HG03066 (cell line): ENCODE results near the gene NEDD4L.

ENCODE experiments used
- ATAC-seq: cut with Tn5 transposase; IDR thresholded peaks from one replicate; pipeline ENCODE4 v1.9.1; 2021; ENCODE audit warnings: low read depth; ENCODE audit not compliant: unreplicated experiment

Gene NEDD4L

DNA sequence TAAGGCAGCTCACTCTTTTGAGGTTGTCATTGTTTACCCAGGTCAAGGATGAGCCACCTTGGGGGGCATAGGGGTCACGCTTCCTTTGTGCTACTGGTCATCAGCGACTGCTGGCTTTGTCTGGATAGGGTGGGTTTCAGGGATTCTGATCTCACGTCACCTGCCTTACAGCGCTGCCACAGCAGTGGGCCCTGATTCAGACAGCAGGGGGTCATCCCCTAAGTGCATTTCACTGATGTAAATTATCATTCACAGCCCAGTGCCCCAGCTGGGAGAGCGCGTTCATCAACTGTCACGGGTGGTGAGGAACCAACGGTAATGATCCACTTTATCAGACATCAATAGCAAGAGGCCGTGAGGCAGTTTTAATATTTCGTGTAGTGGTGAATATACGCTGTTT lies 291.2 kb downstream of the NEDD4L start:
- ATAC-seq: no peak

DNA sequence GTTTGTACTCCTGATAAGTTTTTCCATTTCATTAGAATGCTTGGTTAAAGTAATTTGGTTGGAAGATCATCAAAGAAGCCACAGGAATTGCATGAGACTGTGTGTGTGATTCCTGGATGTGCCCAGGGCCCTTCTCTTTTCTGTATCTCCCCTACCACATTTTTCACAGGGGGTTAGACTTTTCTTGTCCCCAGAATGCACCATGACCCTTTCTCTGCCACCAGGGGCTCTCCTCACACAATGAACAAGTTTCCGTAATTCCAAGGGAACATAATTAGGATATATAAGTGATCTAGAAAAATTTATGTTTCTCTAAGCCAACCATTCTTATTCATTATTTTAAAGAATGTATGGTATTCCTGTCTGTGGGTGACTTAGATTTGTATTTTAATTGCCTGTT lies 291.8 kb downstream of the NEDD4L start:
- ATAC-seq: no peak

DNA sequence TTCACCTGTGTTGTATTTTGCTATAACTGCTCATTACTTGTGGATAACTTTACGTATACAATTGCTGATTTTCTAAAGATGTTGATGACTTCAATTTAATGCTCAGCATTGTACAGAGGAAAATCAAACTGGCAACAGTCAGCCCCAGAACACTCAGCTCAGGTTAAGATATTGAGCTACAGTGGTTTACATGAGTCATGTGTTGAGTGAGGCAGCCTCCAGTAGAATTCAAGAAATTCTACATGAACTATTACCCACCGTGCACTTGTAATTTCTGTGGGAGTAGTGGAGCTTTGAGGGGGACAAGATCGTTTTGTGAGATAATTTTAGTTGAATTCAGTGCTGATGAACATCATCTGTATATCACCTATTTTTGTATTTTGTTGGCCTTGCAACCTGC lies 292.6 kb downstream of the NEDD4L start:
- no peak for ATAC-seq

DNA sequence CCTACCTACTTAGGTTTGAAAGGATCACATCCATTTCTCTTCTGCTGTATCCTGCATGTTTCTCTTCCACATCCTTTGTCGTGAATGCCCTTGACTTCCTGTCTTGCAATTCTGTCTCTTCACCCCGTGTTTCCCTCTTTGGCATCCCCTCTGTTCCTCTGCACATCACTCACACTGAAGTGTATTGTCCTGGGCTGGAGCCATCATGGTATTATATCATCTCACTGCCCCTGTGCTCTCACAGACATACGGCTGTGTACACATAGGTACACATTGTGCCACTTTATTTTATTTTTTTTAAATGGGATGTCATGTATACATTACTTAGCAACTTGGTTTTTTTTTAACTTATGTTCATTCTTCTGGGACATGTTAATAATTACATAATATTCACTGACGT lies 293.3 kb downstream of the NEDD4L start:
- ATAC-seq: no peak

DNA sequence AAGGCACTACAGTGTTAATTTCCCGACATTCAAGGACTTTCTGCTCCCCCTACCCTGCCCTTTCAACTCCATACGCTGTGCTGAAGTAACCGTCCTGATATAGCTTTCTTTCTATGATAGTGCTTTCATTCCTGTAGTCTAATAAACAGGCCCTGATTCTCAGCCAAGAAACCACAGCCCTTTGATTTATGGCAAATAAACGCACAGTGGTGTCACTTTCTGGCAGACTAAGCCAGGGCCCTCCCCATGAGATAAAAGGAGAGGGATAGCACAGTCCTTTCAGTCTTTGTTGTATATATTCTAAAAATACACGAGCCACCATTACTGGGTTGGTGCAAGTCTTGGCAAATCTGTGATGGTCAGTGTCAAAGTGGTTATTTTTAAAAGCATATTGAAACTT lies 293.7 kb downstream of the NEDD4L start:
- no peak for ATAC-seq

DNA sequence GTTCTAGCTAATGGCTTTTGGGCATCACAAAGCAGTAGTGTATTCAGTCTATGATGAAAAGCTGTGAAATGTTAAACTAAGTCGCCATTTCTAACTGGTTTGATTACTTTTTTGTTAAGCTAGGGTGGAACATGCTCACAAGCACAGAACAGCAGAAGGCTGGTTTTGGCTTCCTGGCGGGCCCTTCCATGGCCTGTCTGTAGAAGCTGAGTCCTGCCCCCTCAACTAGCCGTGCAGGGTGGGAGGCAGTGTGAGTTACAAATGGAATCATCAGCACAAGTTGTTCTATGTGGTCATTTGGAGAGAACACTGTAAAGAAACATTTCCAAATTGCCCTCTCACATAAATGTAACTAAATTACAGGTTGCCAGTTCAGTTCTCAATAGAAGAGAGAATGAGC lies 294.1 kb downstream of the NEDD4L start:
- ATAC-seq: no peak

DNA sequence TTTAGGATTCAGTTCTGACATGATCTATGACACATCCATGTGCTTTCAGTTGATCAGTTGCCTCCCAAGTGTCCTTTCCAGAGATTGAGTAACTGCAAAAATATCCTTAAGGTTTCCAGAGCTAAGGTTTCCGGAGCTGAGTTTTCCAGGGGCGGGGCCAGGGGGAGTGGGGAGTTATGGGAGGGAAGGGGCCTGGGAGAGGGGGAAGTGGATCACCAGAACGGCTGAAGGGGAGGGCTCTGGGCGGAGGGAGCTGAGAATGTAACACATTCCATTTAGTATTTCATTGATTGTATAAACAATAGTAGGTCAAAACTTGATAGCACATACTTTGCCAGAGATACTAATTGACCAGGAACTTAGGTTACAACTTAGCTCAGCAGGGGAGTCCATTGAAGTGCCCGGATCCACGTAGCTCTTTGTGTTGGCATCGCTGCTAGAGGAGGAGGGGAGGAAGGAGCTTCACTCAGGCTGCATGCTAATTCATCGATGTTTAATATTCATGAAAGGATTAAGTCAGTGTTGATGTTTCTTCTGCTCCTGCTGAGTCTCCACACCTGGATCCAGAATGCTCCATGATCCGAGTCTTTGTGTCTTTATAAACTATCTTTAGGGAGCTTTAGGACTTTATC lies 295.1 kb downstream of the NEDD4L start:
- ATAC-seq: no peak

DNA sequence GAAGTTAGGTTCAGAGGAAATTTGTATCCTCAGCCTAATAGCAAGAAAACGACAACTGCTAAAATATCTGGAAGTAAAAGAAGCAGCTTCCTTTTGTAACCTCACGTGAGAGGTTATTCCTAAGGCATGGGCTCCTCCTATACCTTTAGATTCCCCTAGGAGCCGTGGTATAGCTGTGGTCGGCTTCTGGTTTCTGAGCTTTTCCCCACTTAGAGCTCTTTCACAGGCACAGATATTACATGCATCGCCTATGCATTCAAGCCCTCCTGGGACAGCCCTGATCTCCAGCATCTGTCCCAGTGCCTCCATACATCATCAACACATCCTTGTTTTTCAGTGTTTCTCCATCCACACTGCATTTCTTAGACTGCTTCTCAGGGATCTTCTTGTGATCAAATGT lies 295.9 kb downstream of the NEDD4L start:
- no peak for ATAC-seq

DNA sequence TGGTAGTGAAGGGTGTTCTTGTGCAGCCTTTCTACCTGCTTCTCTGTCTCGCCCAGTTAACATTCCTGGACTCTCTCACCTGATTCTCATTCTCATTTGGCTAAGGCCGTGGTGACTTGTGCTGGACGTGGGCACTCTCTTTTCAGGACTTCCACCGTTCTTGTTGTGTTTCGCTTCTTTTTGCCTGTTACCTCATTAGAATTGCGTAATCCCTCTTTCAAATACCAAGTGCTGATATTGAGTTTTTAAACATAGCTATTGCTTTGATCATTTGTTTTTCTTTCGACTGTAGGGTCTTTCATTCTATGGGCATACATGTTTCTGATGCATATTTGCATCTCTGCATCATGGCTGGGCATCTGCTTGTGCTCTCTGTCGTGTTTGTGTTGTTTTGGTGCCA lies 297.9 kb downstream of the NEDD4L start:
- no peak for ATAC-seq

DNA sequence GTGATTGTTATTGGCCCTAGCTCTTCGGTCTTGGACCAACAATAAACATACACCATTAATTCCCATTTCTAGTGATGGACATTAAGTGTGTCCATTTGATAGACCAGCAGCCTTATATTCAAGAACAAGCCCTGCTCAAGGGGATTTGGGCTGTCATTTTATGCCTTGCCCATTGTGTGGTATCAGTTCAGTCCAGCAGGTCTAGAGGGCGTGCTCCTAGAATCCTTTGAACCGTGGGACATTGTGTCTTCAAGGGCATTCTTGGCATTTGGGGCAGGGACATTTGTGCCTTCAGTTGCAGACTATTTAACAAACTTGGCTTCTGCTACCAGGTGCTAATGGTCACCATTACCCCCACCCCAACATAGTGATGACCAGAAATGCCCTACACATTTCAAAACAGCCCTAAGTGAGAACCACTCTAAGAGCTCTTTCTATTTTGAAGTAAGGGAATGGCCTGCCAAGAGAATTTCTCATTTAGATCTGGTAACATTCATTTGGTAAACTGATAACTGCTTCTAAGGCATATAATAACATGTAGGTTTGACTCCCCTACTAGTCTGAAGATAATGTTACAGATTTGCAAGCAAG lies 300.1 kb downstream of the NEDD4L start:
- no peak for ATAC-seq

DNA sequence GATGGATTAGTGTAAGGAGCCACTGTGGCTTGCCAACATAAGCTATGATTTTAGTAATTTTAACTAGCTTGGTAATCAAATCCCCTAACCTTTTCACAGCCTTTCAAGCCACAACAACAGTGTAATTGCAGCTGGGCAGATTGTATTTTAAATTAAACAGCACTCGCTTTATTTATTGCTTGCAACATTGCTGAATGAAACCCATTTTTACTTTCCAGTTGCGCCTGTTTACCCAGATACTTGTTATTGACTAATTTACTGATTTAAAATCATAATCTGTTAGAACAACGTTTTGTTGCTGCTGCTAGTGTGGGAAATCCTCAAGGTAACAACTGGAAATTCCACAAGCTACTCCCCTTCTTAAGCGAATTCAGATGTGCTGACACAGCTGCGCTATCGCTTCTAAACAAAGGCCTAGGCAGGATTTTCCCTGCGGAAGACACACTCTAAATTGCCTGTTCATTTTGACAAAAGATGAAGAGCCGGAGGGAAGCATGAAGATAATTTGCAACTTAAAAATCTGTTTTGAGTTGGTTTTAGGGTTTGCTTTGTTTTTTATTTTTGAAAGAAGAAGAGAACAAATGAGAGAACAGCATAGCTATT lies 300.9 kb downstream of the NEDD4L start:
- no peak for ATAC-seq

DNA sequence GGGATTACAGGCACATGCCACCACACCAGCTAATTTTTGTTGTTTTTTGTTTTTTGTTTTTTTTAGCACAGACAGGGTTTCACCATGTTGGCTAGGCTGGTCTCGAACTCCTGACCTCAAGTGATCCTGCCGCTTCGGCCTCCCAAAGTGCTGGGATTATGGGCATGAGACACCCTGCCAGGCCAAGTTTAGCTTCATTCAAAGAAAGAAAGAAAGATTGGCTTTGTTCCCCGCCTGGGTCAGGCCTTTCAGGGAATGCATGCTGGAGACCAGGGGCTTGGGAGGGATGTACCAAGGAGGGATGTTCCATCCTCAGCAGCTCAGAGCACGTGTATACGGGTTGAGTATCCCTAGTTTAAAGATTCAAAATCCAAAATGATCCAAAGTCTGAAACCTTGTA lies 301.8 kb downstream of the NEDD4L start:
- ATAC-seq: no peak

DNA sequence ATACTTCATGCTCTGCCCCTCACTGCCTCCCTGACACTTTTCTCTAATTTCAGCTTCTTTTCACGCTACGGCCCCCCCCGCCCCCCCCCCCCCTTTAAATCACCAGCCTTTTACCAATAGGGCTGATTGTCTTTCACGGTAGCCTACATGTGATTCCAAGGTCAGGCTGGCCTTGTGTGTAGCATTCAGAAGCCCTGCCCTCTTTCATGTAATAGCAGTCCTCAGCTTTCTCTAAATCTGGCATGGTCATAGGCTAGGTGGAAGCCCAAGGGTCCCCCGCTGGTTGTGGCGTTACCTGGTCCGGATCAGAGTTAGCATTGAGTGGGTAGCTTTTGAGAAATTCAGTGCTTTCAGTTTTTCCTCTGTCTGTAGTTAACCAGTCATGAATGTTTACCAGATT lies 303.1 kb downstream of the NEDD4L start:
- ATAC-seq: no peak

DNA sequence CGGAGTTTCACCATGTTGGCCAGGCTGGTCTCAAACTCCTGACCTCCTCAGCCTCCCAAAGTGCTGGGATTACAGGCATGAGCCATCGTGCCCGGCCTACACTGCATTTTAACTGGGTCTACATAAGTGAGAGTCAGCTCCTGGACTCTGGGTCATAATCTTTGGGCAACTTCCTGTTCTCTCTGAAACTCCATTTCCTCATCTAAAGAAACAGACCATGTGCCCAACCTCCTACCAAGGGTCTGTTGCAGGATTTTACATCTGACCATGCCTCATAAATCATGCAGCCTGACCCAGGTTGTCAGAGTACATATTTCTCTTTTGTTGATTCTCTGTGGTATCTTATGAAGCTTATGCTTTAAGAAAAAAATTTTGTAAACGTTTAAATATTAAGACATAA lies 304.5 kb downstream of the NEDD4L start:
- no peak for ATAC-seq

DNA sequence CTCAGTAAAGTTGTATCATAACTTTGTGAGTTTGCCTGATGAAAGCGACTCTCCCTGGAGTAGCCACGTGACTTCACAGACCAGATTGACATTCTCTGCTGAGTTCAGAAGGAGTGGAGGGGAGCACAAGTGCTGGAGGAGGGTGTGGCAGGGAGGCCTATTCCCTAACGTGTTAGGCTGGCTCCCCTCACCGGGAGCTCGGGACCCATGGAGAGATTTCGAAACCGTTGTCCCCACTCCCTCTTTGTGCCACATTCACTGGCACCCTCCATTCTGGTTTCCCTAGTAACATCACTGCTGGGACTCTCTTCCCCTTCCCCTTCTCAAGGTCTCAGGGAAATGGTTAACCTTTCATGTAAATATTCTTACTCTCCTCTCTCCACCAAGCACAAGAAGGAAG lies 304.9 kb downstream of the NEDD4L start:
- ATAC-seq: no peak

DNA sequence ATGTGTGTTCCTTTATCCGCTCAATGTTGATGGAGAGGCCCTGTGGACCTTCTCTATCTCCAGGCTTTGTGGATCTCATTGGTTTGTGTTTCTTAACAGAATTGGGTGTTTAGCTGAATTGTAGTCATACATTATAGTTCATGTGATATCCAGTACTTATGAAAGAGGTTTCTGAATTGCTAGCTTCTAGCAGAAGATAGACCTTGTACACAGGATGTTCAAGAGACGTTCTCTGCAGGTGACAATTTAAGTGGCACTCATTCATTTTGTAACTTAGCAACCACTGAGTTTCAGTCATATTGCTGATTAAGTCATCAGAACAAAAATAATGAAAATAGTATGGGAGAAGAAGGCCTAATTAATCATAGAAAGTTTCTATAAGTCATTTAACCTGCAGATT lies 305.6 kb downstream of the NEDD4L start:
- no peak for ATAC-seq

DNA sequence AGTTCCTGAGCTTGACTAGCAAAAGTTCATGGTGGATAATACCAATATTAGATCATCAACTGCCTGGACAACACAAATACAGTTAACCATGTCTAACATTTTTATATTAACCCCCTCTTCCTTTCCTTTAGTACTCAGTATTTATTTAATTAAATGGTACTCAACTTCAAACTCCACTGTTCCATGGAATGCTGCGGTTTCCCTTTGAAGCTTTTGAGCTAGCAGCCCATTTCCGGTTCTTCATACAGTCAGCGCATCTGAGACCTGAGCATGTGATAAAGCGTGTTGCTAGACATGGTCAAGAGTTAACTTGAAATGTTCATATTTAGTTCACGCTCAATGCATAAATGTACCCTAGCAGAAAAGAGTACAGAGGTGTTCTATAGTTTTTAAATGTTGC lies 306.5 kb downstream of the NEDD4L start:
- ATAC-seq: no peak

DNA sequence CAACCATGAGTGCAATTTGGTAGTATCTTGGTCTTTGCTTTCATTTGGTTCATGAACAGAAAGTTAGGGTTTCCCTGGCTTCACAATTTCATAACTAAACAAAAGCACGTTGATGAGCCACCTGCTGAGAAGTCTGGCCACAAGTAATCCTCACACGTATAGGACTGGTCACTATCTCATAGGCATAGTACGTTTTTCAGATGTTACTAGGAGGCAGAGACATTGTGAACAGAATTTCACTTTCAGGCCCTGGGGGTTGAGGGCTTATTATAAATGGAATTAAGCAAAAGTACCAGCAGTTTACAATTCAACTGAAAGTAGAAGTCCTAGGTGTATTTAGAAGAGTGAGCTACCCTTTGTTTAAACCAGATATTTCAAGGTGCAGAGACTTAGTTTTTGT lies 307.8 kb downstream of the NEDD4L start:
- ATAC-seq: no peak

DNA sequence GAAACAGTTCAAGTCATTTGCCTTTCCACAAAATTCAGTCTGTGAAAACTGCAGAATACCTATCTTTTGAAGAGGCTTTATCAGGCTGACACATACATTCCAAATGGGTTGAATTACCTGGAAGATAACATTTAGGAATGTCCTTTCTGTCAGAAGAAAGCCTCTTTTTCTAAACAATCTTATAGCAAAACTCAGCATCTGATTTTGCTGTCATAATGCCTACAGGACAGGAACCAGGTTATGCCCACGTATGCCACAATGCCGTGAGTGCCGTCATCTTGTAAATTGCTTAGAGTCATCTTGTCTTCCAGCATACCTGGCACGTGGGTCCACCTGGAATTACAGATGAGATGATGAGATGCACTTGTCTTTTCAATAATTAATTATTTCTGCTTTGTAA lies 309.6 kb downstream of the NEDD4L start:
- no peak for ATAC-seq

DNA sequence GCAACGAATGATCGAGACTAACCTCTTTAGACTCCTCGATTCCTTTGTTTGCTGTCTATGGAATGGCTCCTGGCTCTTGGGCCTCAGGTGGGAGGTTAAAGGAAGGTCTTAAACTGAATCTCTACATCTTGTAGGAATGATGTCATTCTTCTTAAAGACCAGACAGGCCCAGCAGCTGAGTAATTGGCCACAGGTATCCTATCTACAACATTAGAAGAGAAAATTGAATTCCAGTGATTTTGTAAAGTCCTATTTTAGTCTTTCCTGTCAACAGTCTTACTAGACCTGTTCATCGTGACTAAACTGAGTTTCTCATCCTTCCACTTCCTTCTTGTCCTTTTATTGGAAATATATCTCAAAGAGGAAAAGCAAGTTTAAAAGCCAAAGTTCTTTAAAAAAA lies 310.0 kb downstream of the NEDD4L start:
- ATAC-seq: no peak

DNA sequence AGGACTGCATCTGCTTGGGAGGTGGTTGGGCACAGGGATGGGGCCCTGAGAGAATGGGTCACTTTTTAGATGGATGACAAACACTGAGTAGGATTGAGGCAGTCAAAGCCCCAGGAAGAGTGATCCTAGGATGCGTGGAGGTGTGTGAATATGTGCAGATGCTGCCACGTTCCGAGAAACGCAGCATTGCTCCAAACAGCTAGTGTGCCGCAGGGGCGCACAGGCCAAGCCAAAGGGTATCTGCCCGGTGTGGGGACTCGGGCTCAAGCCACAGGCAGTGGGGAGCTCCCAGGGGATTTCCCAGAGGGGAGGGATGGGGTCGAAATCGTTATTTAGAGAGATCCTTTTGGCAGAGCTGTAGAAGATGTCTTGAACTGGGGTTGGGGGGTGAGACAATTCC lies 310.8 kb downstream of the NEDD4L start:
- no peak for ATAC-seq

DNA sequence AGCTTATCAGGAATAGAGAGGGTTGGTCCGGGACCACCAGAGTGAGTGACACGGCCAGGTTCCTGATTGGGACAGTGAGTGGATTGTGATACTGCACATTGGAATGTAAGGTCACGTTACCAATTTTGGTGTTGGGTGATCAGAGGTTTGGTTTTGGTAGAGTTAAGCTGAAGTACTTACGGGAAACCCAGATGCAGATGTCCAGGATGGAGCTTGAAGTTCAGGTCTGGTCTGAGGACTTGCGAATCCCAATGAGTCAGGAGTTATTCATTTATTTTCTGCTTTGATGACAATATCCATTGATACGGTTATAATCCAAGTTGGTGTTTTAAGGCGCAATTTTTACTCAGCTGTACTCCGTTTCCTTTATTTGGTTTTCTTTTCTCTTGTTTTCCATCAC lies 311.2 kb downstream of the NEDD4L start:
- ATAC-seq: no peak

DNA sequence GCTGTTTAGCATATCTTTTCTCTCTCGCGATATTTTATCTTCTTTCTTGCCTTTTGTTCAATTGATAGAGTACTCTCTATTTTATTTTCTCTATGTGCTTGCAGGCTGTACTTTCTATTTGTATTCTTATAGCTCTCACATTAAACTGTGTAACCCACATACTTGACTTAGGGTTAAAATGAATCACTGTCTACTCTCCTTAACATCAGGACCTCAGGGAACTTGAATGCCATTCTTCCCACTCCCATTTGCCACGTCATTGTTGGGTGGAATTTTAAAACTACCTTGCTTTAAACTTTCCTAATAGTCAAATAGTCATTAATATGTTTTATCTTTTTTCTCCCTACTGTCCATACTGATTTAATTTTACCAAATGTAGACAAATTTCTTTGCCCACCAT lies 315.2 kb downstream of the NEDD4L start:
- ATAC-seq: no peak
